Ascending aorta (tissue), 2 donors: ENCODE data around the gene CGB5. TPM values are rescaled to one million over a fixed set of nuclear protein-coding genes. Genes with fewer than 3 reads are reported as not detected.
A peak's percentile ranks its signal among the peaks of the same experiment; 100 is the strongest.

ENCODE experiments used
- DNase-seq, 2 donors: peaks; one replicate each; pipeline ENCODE4 v3.0.0-alpha.2; 2019; ENCODE audit warnings: low spot score in 2 of 2
- H3K27ac ChIP-seq, 2 donors: fragments of 200-600 bp; sonication (generic); one replicate each; pipeline ENCODE4 v1.5.1; 2016 to 2017; ENCODE audit warnings: mild to moderate bottlenecking in 1 of 2
- H3K27me3 ChIP-seq: fragments of 200-600 bp; sonication (generic); one replicate; pipeline ENCODE4 v1.5.1; 2017
- H3K36me3 ChIP-seq, 2 donors: fragments of 200-600 bp; sonication (generic); one replicate each; pipeline ENCODE4 v1.5.1; 2016
- H3K4me1 ChIP-seq, 2 donors: fragments of 200-600 bp; sonication (generic); one replicate each; pipeline ENCODE4 v1.5.1; 2016 to 2017; ENCODE audit warnings: mild to moderate bottlenecking in 1 of 2
- H3K4me3 ChIP-seq, 2 donors: fragments of 200-600 bp; sonication (generic); one replicate each; pipeline ENCODE4 v1.5.1; 2016 to 2017; ENCODE audit warnings: mild to moderate bottlenecking in 1 of 2
- H3K9me3 ChIP-seq, 2 donors: fragments of 200-600 bp; sonication (generic); one replicate each; pipeline ENCODE4 v1.5.1; 2016
- intact Hi-C: fragments of 100-400 bp; cut with DNase I; formaldehyde crosslinking; loops from one replicate; pipeline ENCODE4 v1.15.1; 2023
- total RNA-seq: library from RNA; depleted of rRNA; stranded (reverse); fragments of >200 nt; gene quantifications from one replicate; pipeline ENCODE4 v1.1.0, GENCODE V29; 2016
- TF ChIP-seq, protein P1 (sequence below), 3 experiments: fragments of 200-600 bp in 2 of 3; fragments of 450-650 bp in 1 of 3; sonication (generic) in 2 of 3; IDR thresholded peaks; one replicate each; pipeline ENCODE4 v1.5.1; 2016 to 2019; ENCODE audit warnings: antibody characterized with exemption in 3 of 3, mild to moderate bottlenecking in 1 of 3, moderate library complexity in 1 of 3

The CGB5 gene
- total RNA-seq, 1 donor from 2014 or later: not detected

DNA sequence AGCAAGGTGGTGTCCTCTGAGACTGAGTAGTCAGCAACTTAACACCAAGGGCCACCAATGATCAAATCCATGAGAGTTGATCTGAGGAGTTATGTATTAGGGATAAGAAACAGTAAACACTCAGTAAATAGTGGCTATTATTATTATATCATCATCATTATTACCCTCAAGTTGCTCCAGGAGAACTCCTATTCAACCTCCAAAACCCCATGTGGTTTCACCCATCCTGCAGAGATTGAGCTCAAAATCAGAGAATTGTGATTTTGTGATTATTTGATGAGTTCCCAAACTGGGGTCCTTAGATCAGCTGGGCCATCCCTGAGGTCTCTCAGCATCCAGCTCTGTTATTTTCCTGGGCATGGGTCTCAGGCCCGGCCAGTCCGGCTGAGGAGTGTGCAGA is 17.4 kb downstream of the CGB5 start:
- Histone ChIP-seq H3K27me3 (peaks cover 3% of the 10 kb centered on the region), H3K9me3 (no peaks in the 10 kb centered on the region), H3K27ac (no peak overlapping the region), H3K36me3 (no peaks in the 10 kb centered on the region), H3K4me1 (peaks cover 8 to 13% of the 10 kb centered on the region in 2 donors), H3K4me3 (no peak overlapping the region)
- intact Hi-C loops: no loop called here
- TF ChIP-seq, protein P1, sequence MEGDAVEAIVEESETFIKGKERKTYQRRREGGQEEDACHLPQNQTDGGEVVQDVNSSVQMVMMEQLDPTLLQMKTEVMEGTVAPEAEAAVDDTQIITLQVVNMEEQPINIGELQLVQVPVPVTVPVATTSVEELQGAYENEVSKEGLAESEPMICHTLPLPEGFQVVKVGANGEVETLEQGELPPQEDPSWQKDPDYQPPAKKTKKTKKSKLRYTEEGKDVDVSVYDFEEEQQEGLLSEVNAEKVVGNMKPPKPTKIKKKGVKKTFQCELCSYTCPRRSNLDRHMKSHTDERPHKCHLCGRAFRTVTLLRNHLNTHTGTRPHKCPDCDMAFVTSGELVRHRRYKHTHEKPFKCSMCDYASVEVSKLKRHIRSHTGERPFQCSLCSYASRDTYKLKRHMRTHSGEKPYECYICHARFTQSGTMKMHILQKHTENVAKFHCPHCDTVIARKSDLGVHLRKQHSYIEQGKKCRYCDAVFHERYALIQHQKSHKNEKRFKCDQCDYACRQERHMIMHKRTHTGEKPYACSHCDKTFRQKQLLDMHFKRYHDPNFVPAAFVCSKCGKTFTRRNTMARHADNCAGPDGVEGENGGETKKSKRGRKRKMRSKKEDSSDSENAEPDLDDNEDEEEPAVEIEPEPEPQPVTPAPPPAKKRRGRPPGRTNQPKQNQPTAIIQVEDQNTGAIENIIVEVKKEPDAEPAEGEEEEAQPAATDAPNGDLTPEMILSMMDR (IDR thresholded peaks at IDR 0.05): no peak
- no peak for DNase-seq

DNA sequence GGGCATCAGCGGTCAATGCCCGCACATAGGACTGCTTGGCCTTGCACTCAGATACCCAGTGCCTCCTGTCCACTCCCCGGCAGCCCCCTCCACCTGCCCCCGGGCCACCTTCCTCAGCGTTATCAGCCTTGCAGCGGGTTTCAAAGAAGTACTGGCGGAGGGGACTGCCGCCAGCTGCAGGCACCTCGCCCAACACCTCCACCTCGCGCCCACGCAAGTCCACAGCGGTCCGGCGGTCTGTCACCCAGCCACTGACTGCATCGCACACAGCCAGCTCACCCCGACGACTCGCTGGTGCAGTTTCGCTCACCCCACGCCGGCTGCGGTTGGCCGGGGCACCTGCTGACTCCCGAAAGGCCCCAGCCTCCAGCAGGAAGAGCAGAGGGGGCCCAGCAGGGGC is 17.8 kb downstream of the CGB5 start:
- no peaks in the 10 kb centered on the region for H3K9me3 ChIP-seq
- peaks cover 8 to 13% of the 10 kb centered on the region in 2 donors for H3K4me1 ChIP-seq
- no peaks in the 10 kb centered on the region for H3K36me3 ChIP-seq
- H3K4me3 ChIP-seq: no peak overlapping the region
- peaks cover 3% of the 10 kb centered on the region for H3K27me3 ChIP-seq
- TF ChIP-seq, protein P1 (IDR thresholded peaks at IDR 0.05): no peak
- DNase-seq: no peak
- no peak overlapping the region for H3K27ac ChIP-seq
- intact Hi-C loops: no loop called here

DNA sequence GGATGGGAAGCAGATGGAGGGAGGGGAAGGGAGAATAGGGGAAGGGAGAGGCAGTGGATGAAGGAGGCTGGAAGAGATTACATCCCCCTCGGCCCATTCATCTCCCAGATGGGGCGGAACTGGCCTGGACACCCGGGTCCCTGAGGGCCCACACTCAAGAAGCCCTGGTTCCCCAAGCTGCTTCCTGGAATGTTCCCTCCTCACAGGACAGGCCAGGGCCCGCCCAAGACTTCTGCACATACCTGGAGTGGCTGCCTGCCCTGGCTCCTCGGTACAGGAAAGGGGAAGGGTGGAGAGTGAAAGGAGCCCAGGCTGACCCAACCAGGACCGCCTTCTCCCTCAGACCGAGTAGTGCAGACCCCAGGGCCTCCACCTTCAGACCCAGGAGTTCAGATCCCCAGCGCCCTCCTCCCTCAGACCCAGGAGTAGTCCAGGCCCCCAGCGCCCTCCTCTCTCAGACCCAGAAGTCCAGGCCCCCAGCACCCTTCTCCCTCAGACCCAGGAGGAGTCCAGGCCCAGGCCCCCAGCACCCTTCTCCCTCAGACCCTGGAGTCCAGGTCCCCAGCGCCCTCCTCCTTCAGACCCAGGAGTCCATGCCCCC is 20.5 kb downstream of the CGB5 start:
- H3K4me1 ChIP-seq: peaks cover 0 to 3% of the 10 kb centered on the region in 2 donors
- intact Hi-C loops: no loop called here
- H3K27me3 ChIP-seq: no peaks in the 10 kb centered on the region
- H3K9me3 ChIP-seq: no peaks in the 10 kb centered on the region
- TF ChIP-seq, protein P1 (IDR thresholded peaks at IDR 0.05): no peak
- no peak overlapping the region for H3K4me3 ChIP-seq
- H3K27ac ChIP-seq: no peak overlapping the region
- H3K36me3 ChIP-seq: no peaks in the 10 kb centered on the region
- no peak for DNase-seq

DNA sequence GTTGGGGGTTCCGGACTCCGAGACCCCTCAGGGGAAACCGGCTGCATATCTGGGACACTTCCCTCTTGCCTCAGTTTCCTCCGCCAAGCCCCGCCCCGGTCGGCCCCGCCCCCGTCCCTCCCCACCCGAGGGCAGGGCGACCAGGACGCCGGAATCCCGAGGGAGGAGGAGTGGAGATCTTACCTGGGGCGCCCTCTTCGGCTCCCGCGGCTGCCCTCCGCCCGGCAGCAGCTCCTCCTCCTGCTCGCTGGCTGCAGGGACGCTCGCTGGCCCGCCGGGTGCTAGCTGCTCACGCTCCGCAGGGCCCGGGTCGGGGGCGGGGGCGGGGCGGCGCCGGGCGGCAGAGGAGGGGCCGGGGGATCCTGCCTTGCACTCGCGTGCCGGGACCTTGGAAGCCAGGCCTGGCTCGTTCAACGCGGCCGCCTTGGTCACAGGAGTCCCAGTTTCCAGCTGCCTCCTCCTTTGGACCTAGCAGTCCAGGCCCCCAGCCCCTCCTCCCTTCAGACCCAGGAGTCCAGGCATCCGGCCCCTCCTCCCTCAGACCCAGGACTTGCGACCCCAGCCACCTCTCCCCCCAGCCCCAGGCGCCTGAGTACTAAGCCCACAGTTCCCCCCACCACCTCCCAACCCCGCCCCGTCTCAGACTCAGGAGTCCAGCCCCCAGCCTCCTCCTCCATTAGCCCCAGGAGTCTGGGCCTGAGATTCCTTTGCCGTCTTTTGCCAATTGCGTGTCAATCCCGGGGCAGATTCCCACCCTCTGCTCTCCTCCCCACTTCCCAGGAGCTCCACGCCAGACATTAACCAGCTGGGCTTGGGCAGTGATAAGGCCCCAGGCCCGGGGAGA is 21.3 kb downstream of the CGB5 start, which contains the start of gene NTF4:
Gene NTF4, minus strand, starts transcription at position 51 of the 844 bp plus-strand sequence. CDS start 2,821 bp downstream, outside the sequence.
- Histone ChIP-seq H3K4me1 (peaks cover 0 to 3% of the 10 kb centered on the region in 2 donors), H3K27me3 (no peaks in the 10 kb centered on the region), H3K4me3 (peak within 1 kb of the TSS in 1 of 2 donors; percentile 35), H3K9me3 (no peaks in the 10 kb centered on the region), H3K27ac (no peak within 1 kb of the TSS), H3K36me3 (no peaks in the 10 kb centered on the region)
- TF ChIP-seq, protein P1 (IDR thresholded peaks at IDR 0.05): no peak
- no peak for DNase-seq
- intact Hi-C loops: no loop called here

DNA sequence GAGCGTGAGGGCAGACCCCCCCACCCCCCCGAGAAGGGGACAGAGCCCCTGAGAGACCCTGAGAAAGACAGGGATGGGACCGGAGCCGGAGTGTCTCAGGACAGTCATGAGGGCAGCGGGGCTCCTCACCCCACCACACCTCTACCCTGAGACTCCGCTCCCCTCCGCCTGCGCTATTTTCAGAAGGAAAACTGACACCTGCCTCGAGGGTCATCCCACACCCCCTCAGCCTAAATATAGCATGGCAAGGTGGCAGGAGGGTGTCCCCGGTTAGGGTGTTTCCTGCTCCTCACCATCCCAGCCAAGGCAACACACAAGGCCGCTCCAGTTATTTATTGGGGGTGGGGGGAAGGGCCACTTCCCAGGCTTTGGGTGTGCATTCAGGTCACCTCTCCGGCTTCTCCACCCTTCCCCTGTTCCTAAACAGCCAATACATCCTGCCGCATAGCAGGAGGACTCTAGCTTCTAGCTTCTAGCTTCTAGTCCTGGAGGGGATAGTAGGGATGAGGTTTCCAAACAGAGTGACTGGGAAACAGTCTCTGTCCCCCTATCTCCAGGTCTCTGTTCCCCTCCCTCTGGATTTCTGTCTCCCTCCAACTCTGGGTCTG is 22.4 kb downstream of the CGB5 start:
- no peak overlapping the region for H3K27ac ChIP-seq
- TF ChIP-seq, protein P1 (IDR thresholded peaks at IDR 0.05): no peak
- peaks cover 0 to 3% of the 10 kb centered on the region in 2 donors for H3K4me1 ChIP-seq
- H3K36me3 ChIP-seq: no peaks in the 10 kb centered on the region
- DNase-seq: no peak
- no peak overlapping the region for H3K4me3 ChIP-seq
- no peaks in the 10 kb centered on the region for H3K27me3 ChIP-seq
- no peaks in the 10 kb centered on the region for H3K9me3 ChIP-seq
- intact Hi-C loops: no loop called here
